HG03139 (cell line): Measurements from ENCODE around the gene MINDY3.
A peak's percentile ranks its signal among the peaks of the same experiment; 100 is the strongest.
"Not testable (repeated sequence)": the region's sequence is repeated elsewhere in the genome, so short reads cannot be mapped to it uniquely, and the experiment has no call there.

Experiments
- ATAC-seq: cut with Tn5 transposase; IDR thresholded peaks from one replicate; pipeline ENCODE4 v1.9.1; 2021; ENCODE audit not compliant: unreplicated experiment

Gene MINDY3

GRCh38 chr10:15781381-15781960 lies 78.8 kb downstream of the MINDY3 start:
- ATAC-seq: no peak

- ATAC-seq: no peak
Measured at GRCh38 chr10:15780353-15781135, 79.8 kb downstream of the MINDY3 start.

- no peak for ATAC-seq
Measured at GRCh38 chr10:15775513-15775912, 84.8 kb downstream of the MINDY3 start.

- not testable (repeated sequence) for ATAC-seq
Measured at GRCh38 chr10:15774534-15774933, 85.8 kb downstream of the MINDY3 start.

GRCh38 chr10:15764892-15765454 lies 95.3 kb downstream of the MINDY3 start:
- ATAC-seq: no peak

GRCh38 chr10:15763006-15763405 lies 97.3 kb downstream of the MINDY3 start:
- ATAC-seq: no peak

- not testable (repeated sequence) for ATAC-seq
Measured at GRCh38 chr10:15762239-15762638, 98.1 kb downstream of the MINDY3 start.

- not testable (repeated sequence) for ATAC-seq
Measured at GRCh38 chr10:15761224-15761623, 99.1 kb downstream of the MINDY3 start.

- no peak for ATAC-seq
Measured at GRCh38 chr10:15760681-15761080, 99.6 kb downstream of the MINDY3 start.

GRCh38 chr10:15759265-15759664 lies 101.0 kb downstream of the MINDY3 start:
- ATAC-seq: no peak

- no peak for ATAC-seq
Measured at GRCh38 chr10:15758618-15759017, 101.7 kb downstream of the MINDY3 start.

- no peak for ATAC-seq
Measured at GRCh38 chr10:15754937-15755336, 105.4 kb downstream of the MINDY3 start.

- no peak for ATAC-seq
Measured at GRCh38 chr10:15751046-15751445, 109.3 kb downstream of the MINDY3 start.

- ATAC-seq: no peak
Measured at GRCh38 chr10:15748126-15748525, 112.2 kb downstream of the MINDY3 start.

GRCh38 chr10:15747632-15748031 lies 112.7 kb downstream of the MINDY3 start:
- no peak for ATAC-seq

- ATAC-seq: no peak
Measured at GRCh38 chr10:15745751-15746150, 114.6 kb downstream of the MINDY3 start.

GRCh38 chr10:15744217-15744865 lies 116.0 kb downstream of the MINDY3 start:
- ATAC-seq: peak; percentile 81

- no peak for ATAC-seq
Measured at GRCh38 chr10:15743443-15743842, 116.9 kb downstream of the MINDY3 start.

- no peak for ATAC-seq
Measured at GRCh38 chr10:15742836-15743235, 117.5 kb downstream of the MINDY3 start.

GRCh38 chr10:15742102-15742501 lies 118.2 kb downstream of the MINDY3 start:
- ATAC-seq: no peak

GRCh38 chr10:15741581-15741980 lies 118.7 kb downstream of the MINDY3 start:
- ATAC-seq: no peak

GRCh38 chr10:15740261-15740660 lies 120.0 kb downstream of the MINDY3 start:
- no peak for ATAC-seq
